ENCODE measurements around the gene KRT28.

Gene KRT28

GRCh38 chr17:40799859-40800258 lies at the start of gene KRT28:
KRT28 (minus strand) TSS chr17:40799959; CDS start chr17:40799893, 66 bp downstream.
- DNase-seq (ENCODE audit: low read depth in 2 of 2) = no peak

GRCh38 chr17:40848583-40849235 lies 49.0 kb upstream of the KRT28 start:
- DNase-seq (ENCODE audit: low read depth in 2 of 2) = no peak

- no peak for DNase-seq (ENCODE audit: low read depth in 2 of 2)
These were observed 46.9 kb upstream of the KRT28 start for GRCh38 chr17:40846515-40847144.

- DNase-seq (ENCODE audit: low read depth in 2 of 2) = no peak
These were observed 44.9 kb upstream of the KRT28 start for GRCh38 chr17:40844671-40845107.

GRCh38 chr17:40843242-40843641 lies 43.5 kb upstream of the KRT28 start:
- no peak for DNase-seq (ENCODE audit: low read depth in 2 of 2)

GRCh38 chr17:40841246-40841645 lies 41.5 kb upstream of the KRT28 start:
- no peak for DNase-seq (ENCODE audit: low read depth in 2 of 2)

- DNase-seq (ENCODE audit: low read depth in 2 of 2) = no peak
These were observed 39.4 kb upstream of the KRT28 start for GRCh38 chr17:40839194-40839593.

- DNase-seq (ENCODE audit: low read depth in 2 of 2) = no peak
These were observed 36.3 kb upstream of the KRT28 start for GRCh38 chr17:40836020-40836419.

- DNase-seq (ENCODE audit: low read depth in 2 of 2) = no peak
These were observed 34.1 kb upstream of the KRT28 start for GRCh38 chr17:40833882-40834281.

- DNase-seq (ENCODE audit: low read depth in 2 of 2) = no peak
These were observed 33.1 kb upstream of the KRT28 start for GRCh38 chr17:40832840-40833239.

GRCh38 chr17:40830085-40830776 lies 30.5 kb upstream of the KRT28 start:
- DNase-seq (ENCODE audit: low read depth in 2 of 2) = no peak

GRCh38 chr17:40828454-40829044 lies 28.8 kb upstream of the KRT28 start:
- no peak for DNase-seq (ENCODE audit: low read depth in 2 of 2)

GRCh38 chr17:40827746-40828453 lies 28.1 kb upstream of the KRT28 start:
- no peak for DNase-seq (ENCODE audit: low read depth in 2 of 2)

- DNase-seq (ENCODE audit: low read depth in 2 of 2) = no peak
These were observed 25.8 kb upstream of the KRT28 start for GRCh38 chr17:40825599-40825998.

- DNase-seq (ENCODE audit: low read depth in 2 of 2) = no peak
These were observed 24.5 kb upstream of the KRT28 start for GRCh38 chr17:40824015-40824832.

GRCh38 chr17:40822132-40822812 lies 22.5 kb upstream of the KRT28 start, which contains the start of gene KRT10:
KRT10 (minus strand) TSS chr17:40822614; CDS start chr17:40822585, 29 bp downstream.
- no peak for DNase-seq (ENCODE audit: low read depth in 2 of 2)

GRCh38 chr17:40821536-40821935 lies 21.8 kb upstream of the KRT28 start:
- DNase-seq (ENCODE audit: low read depth in 2 of 2) = no peak

GRCh38 chr17:40820228-40820838 lies 20.6 kb upstream of the KRT28 start:
- DNase-seq (ENCODE audit: low read depth in 2 of 2) = no peak

- DNase-seq (ENCODE audit: low read depth in 2 of 2) = no peak
These were observed 19.9 kb upstream of the KRT28 start for GRCh38 chr17:40819528-40820125.

Measured in stimulated activated CD4-positive, alpha-beta T cell treated with anti-CD3 and anti-CD28 coated beads, Interleukin-1b, Interleukin-23, amount 100 ng/mL, for 1 hour (primary cell).